HTERT RPE-1 (cell line): ENCODE data around the gene PCDHGA1.
"Not testable (repeated sequence)": the region's sequence is repeated elsewhere in the genome, so short reads cannot be mapped to it uniquely, and the experiment has no call there.

Experiments
- in situ Hi-C: fragments of 300-500 bp; cut with MboI; formaldehyde crosslinking; loops from 4 replicates; pipeline ENCODE4 v1.14.3; 2020; ENCODE audit warnings: low sequenced_read_pairs

PCDHGA1 gene

DNA sequence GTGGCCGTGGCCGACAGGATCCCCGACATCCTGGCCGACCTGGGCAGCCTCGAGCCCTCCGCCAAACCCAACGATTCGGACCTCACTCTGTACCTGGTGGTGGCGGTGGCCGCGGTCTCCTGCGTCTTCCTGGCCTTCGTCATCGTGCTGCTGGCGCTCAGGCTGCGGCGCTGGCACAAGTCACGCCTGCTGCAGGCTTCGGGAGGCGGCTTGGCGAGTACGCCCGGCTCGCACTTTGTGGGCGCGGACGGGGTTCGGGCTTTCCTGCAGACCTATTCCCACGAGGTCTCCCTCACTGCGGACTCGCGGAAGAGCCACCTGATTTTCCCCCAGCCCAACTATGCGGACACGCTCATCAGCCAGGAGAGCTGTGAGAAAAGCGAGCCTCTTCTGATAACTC lies 15.7 kb downstream of the PCDHGA1 start:
- in situ Hi-C loops: not testable (repeated sequence)

DNA sequence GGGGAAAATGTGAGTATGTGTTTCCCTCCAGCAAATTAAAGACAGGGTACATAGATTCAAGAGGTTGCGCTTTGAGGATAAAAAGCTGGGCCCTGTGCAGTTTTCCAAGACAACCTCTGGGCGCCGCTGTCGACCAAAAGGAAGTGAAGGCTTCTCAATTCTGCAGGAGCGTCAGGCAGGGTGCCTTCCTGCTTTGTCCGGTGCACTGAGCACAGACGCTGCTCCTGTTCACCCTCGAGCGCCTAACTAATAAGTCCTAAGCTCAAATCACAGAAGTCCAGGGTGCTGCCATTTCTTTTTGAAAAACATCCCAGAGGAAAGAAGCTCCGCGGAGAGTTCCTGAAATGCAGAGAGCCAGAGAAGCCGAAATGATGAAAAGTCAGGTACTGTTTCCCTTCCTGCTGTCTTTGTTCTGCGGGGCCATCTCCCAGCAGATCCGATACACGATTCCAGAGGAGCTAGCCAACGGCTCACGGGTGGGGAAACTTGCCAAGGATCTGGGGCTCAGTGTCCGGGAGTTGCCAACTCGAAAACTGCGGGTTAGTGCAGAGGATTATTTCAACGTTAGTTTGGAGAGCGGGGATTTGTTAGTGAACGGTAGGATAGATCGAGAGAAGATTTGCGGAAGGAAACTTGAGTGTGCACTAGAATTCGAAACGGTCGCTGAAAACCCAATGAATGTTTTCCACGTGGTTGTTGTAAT lies 19.8 kb downstream of the PCDHGA1 start, which contains the start of gene PCDHGB1:
Gene PCDHGB1, plus strand, starts transcription at position 183 of the 703 bp plus-strand sequence. Its CDS starts 162 bp downstream, at position 345.
- in situ Hi-C loops: no loop called here

DNA sequence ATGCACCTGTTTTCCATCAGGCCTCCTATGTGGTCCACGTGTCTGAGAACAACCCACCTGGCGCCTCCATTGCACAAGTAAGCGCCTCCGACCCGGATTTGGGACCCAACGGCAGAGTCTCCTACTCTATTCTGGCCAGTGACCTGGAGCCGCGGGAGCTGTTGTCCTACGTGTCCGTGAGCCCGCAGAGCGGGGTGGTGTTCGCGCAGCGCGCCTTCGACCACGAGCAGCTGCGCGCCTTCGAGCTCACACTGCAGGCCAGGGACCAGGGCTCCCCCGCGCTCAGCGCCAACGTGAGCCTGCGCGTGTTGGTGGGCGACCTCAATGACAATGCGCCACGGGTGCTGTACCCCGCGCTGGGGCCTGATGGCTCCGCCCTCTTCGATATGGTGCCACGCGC lies 21.3 kb downstream of the PCDHGA1 start:
- in situ Hi-C loops: no loop called here

DNA sequence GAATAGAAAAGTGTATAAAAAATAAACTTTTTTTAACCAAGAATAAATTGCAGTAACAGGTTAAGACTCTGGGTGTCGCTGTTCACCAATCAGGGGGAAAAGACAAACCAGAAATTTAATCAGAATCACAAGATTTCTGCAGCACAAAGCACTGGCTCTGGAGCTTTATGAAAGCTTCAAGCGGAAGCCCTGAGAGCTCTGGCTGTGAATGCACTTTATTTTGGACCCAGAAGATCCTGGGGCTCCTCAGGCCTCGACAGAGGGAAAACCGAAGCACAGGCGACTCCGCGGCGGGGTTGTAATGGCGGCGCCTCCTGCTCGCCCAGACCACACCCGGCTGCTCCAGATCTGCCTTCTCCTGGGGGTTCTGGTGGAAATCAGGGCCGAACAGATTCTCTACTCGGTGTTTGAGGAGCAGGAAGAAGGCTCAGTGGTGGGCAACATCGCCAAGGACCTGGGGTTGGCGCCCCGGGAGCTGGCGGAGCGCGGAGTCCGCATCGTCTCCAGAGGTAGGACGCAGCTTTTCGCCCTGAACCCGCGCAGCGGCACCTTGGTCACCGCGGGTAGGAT lies 24.7 kb downstream of the PCDHGA1 start, which contains the start of gene PCDHGA4:
Gene PCDHGA4, plus strand, starts transcription at position 122 of the 570 bp plus-strand sequence. Its CDS starts 87 bp downstream, at position 209.
- in situ Hi-C loops: no loop called here

DNA sequence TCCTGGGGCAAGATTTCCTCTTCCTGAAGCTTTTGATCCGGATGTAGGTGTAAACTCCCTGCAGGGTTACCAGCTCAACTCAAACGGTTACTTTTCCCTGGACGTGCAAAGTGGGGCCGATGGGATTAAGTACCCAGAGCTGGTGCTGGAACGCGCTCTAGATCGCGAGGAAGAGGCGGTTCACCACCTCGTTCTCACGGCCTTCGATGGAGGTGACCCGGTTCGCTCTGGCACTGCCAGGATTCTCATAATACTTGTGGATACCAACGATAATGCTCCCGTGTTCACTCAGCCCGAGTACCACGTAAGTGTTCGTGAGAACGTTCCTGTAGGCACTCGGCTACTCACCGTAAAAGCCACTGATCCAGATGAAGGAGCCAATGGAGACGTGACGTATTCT lies 25.3 kb downstream of the PCDHGA1 start:
- in situ Hi-C loops: no loop called here

DNA sequence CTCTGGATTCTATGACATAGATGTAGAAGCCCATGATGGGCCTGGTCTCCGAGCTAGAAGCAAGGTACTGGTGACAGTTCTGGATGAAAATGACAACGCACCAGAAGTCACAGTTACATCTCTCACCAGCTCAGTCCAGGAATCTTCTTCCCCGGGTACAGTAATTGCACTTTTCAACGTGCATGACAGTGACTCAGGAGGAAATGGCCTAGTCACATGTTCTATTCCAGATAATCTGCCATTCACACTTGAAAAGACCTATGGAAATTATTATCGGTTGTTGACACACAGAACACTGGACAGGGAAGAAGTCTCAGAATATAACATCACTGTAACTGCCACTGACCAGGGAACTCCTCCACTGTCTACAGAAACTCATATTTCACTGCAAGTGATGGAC lies 25.8 kb downstream of the PCDHGA1 start:
- in situ Hi-C loops: no loop called here

DNA sequence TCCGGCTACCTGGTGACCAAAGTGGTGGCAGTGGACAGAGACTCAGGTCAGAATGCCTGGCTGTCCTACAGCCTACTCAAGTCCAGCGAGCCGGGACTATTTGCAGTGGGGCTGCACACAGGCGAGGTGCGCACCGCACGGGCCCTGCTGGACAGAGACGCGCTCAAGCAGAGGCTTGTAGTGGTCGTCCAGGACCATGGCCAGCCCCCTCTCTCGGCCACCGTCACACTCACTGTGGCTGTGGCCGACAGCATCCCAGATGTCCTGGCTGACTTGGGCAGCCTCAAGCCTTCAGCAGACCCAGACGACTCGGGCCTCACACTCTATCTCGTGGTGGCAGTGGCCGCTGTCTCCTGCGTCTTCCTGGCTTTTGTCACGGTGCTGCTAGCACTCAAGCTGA lies 26.6 kb downstream of the PCDHGA1 start:
- in situ Hi-C loops: no loop called here

DNA sequence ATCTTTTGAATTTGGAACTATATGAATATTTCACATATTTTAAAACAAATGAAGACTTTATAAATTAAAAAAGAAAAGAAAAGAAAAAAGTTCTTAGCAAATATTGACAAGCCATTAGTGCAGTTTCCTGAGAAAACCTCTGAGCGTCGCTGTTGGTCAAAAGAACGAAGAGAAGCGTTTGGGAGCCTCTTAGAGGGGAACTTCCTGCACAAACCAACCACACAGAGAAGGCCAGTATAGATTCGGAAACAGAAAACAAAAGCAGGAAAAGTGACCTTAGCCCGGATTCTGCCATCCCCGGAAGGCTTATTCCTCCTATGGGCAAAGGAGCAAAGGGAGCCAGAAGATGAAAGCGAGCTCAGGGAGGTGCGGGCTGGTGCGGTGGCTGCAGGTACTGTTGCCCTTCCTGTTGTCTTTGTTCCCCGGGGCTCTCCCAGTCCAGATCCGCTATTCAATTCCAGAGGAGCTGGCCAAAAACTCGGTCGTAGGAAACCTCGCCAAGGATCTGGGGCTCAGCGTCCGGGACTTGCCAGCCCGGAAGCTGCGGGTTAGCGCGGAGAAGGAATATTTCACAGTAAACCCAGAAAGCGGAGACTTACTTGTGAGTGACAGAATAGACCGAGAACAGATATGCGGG lies 29.6 kb downstream of the PCDHGA1 start, which contains the start of gene PCDHGB2:
Gene PCDHGB2, plus strand, starts transcription at position 205 of the 637 bp plus-strand sequence. Its CDS starts 142 bp downstream, at position 347.
- in situ Hi-C loops: no loop called here

DNA sequence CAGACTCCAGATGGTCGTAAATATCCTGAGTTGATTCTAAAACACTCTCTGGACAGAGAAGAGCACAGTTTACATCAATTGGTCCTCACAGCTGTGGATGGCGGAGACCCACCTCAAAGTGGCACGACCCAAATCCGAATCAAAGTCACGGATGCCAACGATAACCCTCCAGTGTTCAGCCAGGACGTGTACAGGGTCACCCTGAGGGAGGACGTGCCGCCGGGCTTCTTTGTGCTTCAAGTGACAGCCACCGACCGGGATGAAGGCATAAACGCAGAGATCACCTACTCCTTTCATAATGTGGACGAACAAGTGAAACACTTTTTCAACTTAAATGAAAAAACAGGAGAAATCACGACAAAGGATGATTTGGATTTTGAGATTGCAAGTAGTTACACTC lies 30.4 kb downstream of the PCDHGA1 start:
- in situ Hi-C loops: no loop called here

DNA sequence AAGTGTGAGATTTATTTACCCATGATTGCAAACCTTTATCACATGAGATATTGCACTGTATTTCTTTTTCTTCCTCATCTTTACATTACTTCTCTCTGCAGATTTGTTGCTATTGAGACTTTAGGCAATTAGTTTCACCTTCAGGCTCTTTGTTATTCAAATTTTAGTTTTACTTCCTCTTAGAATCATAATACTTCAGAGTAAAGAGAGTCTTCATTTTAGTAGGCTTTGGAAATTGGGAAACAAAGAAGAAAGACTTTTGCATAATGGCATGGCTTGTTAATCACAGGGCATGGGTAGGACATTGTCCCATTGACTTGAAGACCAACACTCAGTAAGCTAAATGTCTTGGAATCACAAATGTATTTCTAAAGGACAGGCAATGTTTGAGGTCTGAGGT lies 32.4 kb downstream of the PCDHGA1 start:
- in situ Hi-C loops: no loop called here

DNA sequence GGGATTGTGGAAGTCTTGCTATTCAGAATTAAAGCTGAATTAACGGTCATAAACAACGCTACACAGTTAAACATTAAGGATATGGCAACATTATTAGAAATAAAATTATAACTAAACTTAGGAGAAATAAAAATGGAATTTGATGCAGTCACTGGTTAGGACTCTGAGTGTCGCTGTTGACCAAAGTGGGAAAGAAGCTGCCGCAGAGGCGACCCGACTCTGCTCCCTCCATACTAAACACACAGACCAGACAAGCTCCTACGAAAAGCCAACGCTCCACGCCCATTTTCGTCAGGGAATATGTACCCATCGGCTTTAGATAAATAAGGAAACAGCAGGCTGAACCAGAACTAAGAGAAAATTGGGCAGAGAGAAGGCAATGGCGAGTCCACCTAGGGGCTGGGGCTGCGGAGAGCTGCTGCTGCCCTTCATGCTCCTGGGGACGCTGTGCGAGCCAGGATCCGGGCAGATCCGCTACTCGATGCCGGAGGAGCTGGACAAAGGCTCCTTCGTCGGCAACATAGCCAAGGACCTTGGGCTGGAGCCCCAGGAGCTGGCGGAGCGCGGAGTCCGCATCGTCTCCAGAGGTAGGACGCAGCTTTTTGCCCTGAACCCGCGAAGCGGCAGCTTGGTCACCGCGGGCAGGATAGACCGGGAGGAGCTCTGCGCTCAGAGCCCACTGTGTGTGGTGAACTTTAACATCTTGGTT lies 33.8 kb downstream of the PCDHGA1 start, which contains the start of gene PCDHGA5:
Gene PCDHGA5, plus strand, starts transcription at position 211 of the 709 bp plus-strand sequence. Its CDS starts 169 bp downstream, at position 380.
- in situ Hi-C loops: no loop called here

DNA sequence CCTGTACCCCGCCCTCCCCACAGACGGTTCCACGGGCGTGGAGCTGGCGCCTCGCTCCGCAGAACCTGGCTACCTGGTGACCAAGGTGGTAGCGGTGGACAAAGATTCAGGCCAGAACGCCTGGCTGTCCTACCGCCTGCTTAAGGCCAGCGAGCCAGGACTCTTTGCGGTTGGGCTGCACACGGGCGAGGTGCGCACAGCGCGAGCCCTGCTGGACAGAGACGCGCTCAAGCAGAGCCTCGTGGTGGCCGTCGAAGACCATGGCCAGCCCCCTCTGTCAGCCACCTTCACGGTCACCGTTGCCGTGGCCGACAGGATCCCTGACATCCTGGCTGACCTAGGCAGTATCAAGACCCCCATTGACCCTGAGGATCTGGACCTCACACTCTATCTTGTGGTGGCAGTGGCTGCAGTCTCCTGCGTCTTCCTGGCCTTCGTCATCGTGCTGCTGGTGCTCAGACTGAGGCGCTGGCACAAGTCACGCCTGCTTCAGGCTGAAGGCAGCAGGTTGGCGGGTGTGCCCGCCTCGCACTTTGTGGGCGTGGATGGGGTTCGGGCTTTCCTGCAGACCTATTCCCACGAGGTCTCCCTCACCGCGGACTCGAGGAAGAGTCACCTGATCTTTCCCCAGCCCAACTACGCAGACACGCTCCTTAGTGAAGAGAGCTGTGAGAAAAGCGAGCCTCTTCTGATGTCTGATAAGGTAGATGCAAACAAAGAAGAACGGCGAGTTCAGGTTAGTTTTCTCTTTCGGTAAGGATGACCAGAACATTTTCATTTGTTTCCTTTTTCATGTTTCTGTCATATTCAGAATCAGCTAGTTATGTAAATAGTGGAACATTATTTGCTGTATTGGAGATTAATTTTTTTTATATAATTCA lies 35.9 kb downstream of the PCDHGA1 start:
- in situ Hi-C loops: no loop called here

DNA sequence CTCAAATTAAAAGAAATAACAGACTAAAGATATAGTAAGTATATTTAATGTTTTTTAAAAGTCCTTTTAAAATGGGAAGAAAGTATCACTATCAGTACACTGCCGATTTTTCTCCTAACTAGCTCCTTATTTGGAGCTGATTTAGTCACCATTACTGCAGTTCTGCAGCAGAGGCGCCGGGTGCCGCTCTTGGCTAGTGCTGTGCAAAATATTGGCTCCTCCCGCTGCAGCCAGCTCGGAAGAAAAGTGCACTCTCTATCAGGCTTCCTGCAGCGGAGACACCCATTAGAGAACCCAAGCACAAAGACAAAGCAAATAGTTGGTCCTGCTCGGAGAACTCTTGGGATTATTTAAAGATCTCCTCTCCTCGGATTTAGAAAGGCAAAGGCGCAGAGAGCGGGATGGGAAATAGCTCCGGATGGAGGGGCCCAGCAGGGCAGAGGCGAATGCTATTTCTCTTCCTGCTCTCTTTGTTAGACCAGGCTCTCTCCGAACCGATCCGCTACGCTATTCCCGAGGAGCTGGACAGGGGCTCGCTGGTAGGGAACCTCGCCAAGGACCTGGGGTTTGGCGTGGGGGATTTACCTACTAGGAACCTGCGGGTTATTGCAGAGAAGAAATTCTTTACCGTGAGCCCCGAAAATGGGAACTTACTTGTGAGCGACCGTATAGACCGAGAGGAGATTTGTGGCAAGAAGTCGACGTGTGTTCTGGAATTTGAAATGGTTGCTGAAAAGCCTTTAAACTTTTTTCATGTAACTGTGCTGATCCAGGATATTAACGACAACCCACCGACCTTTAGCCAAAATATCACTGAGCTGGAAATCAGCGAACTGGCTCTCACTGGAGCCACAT lies 39.9 kb downstream of the PCDHGA1 start, which contains the start of gene PCDHGB3:
Gene PCDHGB3, plus strand, starts transcription at position 249 of the 855 bp plus-strand sequence. Its CDS starts 153 bp downstream, at position 402.
- in situ Hi-C loops: no loop called here

DNA sequence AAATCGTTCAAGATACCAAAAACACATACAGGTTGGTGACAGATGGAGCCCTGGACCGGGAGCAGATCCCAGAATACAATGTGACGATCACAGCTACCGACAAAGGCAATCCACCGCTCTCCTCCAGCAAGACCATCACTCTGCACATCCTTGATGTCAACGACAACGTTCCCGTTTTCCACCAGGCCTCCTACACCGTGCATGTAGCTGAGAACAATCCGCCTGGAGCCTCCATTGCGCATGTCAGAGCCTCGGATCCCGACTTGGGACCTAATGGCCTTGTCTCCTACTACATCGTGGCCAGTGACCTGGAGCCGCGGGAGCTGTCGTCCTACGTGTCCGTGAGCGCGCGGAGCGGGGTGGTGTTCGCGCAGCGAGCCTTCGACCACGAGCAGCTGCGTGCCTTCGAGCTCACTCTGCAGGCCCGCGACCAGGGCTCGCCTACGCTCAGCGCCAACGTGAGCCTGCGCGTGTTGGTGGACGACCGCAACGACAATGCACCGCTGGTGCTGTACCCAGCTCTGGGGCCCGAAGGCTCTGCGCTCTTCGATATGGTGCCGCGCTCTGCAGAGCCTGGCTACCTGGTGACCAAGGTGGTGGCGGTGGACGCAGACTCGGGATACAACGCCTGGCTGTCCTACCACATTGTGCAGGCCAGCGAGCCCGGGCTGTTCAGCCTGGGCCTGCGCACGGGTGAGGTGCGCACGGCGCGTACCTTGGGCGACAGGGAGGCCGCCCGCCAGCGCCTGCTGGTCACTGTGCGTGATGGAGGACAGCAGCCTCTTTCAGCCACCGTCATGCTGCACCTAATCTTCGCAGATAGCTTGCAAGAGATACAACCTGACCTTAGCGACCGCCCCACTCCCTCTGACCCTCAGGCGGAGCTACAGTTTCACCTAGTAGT lies 41.5 kb downstream of the PCDHGA1 start:
- in situ Hi-C loops: no loop called here

DNA sequence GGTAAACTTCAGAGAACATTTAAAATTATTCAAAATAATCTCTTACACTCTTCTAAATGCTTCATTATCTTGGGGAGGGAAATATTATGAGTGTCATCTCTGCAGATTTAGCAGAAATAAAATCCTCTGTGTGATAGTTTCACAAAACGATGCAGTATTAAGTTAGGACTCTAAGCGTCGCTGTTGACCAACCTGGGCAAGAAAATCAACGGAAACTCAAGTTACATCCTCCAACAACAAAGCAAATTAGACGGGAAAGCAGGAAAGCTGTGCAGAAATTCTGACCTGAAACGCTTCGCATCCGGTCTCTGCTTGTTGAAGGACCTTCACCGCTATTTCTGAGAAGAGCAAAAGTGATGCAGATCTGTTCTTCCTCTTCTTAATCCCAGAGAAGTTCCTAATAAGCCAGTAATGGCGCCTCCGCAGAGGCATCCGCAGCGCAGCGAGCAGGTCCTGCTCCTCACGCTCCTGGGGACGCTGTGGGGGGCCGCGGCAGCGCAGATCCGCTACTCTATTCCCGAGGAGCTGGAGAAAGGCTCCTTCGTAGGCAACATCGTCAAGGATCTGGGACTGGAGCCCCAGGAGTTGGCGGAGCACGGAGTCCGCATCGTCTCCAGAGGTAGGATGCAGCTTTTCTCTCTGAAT lies 43.5 kb downstream of the PCDHGA1 start, which contains the start of gene PCDHGA6:
Gene PCDHGA6, plus strand, starts transcription at position 219 of the 645 bp plus-strand sequence. Its CDS starts 193 bp downstream, at position 412.
- in situ Hi-C loops: no loop called here

DNA sequence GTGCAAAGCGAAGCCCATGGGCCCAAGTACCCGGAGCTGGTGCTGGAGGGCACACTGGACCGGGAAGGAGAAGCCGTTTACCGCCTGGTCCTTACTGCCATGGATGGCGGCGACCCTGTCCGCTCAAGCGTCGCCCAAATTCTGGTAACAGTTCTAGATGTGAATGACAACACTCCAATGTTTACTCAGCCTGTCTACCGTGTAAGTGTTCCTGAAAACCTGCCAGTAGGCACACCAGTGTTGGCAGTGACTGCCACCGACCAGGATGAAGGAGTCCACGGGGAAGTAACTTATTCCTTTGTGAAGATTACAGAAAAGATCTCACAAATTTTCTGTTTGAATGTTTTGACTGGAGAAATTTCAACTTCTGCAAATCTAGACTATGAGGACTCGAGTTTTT lies 44.3 kb downstream of the PCDHGA1 start:
- in situ Hi-C loops: no loop called here

DNA sequence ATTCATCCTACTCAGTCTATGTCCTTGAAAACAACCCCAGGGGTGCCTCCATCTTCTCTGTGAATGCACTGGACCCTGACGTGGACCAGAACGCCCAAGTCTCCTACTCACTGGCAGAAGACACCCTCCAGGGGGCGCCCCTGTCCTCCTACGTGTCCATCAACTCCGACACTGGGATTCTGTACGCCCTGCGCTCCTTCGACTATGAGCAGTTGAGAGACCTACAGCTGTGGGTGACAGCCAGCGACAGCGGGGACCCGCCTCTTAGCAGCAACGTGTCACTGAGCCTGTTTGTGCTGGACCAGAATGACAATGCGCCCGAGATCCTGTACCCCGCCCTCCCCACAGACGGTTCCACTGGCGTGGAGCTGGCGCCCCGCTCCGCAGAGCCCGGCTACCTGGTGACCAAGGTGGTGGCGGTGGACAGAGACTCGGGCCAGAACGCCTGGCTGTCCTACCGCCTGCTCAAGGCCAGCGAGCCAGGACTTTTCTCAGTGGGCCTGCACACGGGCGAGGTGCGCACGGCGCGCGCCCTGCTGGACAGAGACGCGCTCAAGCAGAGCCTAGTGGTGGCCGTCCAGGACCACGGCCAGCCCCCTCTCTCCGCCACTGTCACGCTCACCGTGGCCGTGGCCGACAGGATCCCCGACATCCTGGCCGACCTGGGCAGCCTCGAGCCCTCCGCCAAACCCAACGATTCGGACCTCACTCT lies 45.3 kb downstream of the PCDHGA1 start:
- in situ Hi-C loops: not testable (repeated sequence)
